ENCODE data around the gene CD70.
"Not testable (repeated sequence)": the region's sequence is repeated elsewhere in the genome, so short reads cannot be mapped to it uniquely, and the experiment has no call there.

Gene CD70

GRCh38 chr19:6570764-6571163 lies 20.2 kb downstream of the CD70 start:
- no peak for DNase-seq (ENCODE audit: low read depth in 2 of 2)

- DNase-seq (ENCODE audit: low read depth in 2 of 2): no peak
These were observed 22.1 kb downstream of the CD70 start for GRCh38 chr19:6568816-6569215.

GRCh38 chr19:6568010-6568526 lies 22.9 kb downstream of the CD70 start:
- no peak for DNase-seq (ENCODE audit: low read depth in 2 of 2)

- not testable (repeated sequence) for DNase-seq (ENCODE audit: low read depth in 2 of 2)
These were observed 24.2 kb downstream of the CD70 start for GRCh38 chr19:6566727-6567126.

GRCh38 chr19:6564393-6564792 lies 26.6 kb downstream of the CD70 start:
- no peak for DNase-seq (ENCODE audit: low read depth in 2 of 2)

- not testable (repeated sequence) for DNase-seq (ENCODE audit: low read depth in 2 of 2)
These were observed 28.5 kb downstream of the CD70 start for GRCh38 chr19:6562437-6562836.

- no peak for DNase-seq (ENCODE audit: low read depth in 2 of 2)
These were observed 34.3 kb downstream of the CD70 start for GRCh38 chr19:6556480-6557195.

- no peak for DNase-seq (ENCODE audit: low read depth in 2 of 2)
These were observed 34.9 kb downstream of the CD70 start for GRCh38 chr19:6556043-6556449.

- DNase-seq (ENCODE audit: low read depth in 2 of 2): peak in 1 of 2 donors; percentile 35
These were observed 39.1 kb downstream of the CD70 start for GRCh38 chr19:6551607-6552450.

GRCh38 chr19:6551091-6551490 lies 39.9 kb downstream of the CD70 start:
- no peak for DNase-seq (ENCODE audit: low read depth in 2 of 2)

- DNase-seq (ENCODE audit: low read depth in 2 of 2): not testable (repeated sequence)
These were observed 40.3 kb downstream of the CD70 start for GRCh38 chr19:6550679-6551078.

GRCh38 chr19:6543866-6544347 lies 47.0 kb downstream of the CD70 start:
- no peak for DNase-seq (ENCODE audit: low read depth in 2 of 2)

GRCh38 chr19:6540918-6541689 lies 49.8 kb downstream of the CD70 start:
- DNase-seq (ENCODE audit: low read depth in 2 of 2): no peak

- no peak for DNase-seq (ENCODE audit: low read depth in 2 of 2)
These were observed 51.4 kb downstream of the CD70 start for GRCh38 chr19:6539514-6539913.
